HEK293 (cell line): ENCODE results near the gene UBE2G2.

ENCODE experiments used
- CTCF ChIA-PET: fragments of 350-600 bp; formaldehyde crosslinking; extraction: SDS; loops from one replicate; lab custom pipeline; 2021; ENCODE audit warnings: antibody characterized with exemption; lab: Yijun Ruan, JAX
- POLR2A ChIA-PET: fragments of 300-600 bp; formaldehyde crosslinking; extraction: SDS; loops from one replicate; lab custom pipeline; 2020; ENCODE audit warnings: antibody characterized with exemption, inconsistent platforms; lab: Yijun Ruan, JAX
- H3K27ac ChIP-seq: fragments of 200-500 bp; sonication (Bioruptor generic); 2 replicates; pipeline ENCODE4 v1.5.1; 2014; ENCODE audit warnings: low read depth, low read length, control low read depth, inconsistent platforms; ENCODE audit errors: extremely low read depth
- H3K36me3 ChIP-seq, 2 experiments: fragments of 200-500 bp in 1 of 2; sonication (Bioruptor generic) in 1 of 2; 1 replicate in 1 of 2; 2 replicates in 1 of 2; pipeline ENCODE4 v1.5.1; 2014 to 2017; ENCODE audit warnings: inconsistent platforms in 2 of 2, low read length in 2 of 2; ENCODE audit not compliant: control insufficient read depth in 2 of 2, insufficient read depth in 1 of 2
- H3K4me1 ChIP-seq: fragments of 200-500 bp; sonication (Bioruptor generic); 2 replicates; pipeline ENCODE4 v1.5.1; 2014; ENCODE audit warnings: mild to moderate bottlenecking, low read length, inconsistent platforms; ENCODE audit not compliant: control insufficient read depth, insufficient read depth
- H3K4me3 ChIP-seq: 2 replicates; pipeline ENCODE4 v1.5.1; 2011; ENCODE audit warnings: low read depth, mild to moderate bottlenecking, control low read depth, low read length, moderate library complexity
- H3K9me3 ChIP-seq: fragments of 200-500 bp; sonication (Bioruptor generic); 2 replicates; pipeline ENCODE4 v1.5.1; 2014; ENCODE audit warnings: low read depth, low read length, inconsistent platforms; ENCODE audit not compliant: control insufficient read depth, insufficient read depth
- GLIS2 ChIP-seq: fragments of 450-650 bp; formaldehyde crosslinking; IDR thresholded peaks from 2 replicates; pipeline ENCODE4 v1.5.1; 2016; ENCODE audit warnings: missing biosample characterization, missing genetic modification characterization
- KLF1 ChIP-seq: fragments of 450-650 bp; formaldehyde crosslinking; IDR thresholded peaks from 2 replicates; pipeline ENCODE4 v1.5.1; 2016; ENCODE audit warnings: missing biosample characterization, missing genetic modification characterization
- KLF7 ChIP-seq: fragments of 450-650 bp; formaldehyde crosslinking; IDR thresholded peaks from 2 replicates; pipeline ENCODE4 v1.5.1; 2016; ENCODE audit warnings: missing biosample characterization, missing genetic modification characterization, borderline replicate concordance
- KLF8 ChIP-seq: fragments of 450-650 bp; formaldehyde crosslinking; IDR thresholded peaks from 2 replicates; pipeline ENCODE4 v1.5.1; 2016; ENCODE audit warnings: missing biosample characterization, missing genetic modification characterization
- MEIS1 ChIP-seq: sonication (generic); formaldehyde crosslinking; IDR thresholded peaks from 2 replicates; pipeline ENCODE4 v1.8.1; 2022; ENCODE audit warnings: missing genetic modification reagents, mild to moderate bottlenecking, borderline replicate concordance
- ZBTB17 ChIP-seq: fragments of 450-650 bp; formaldehyde crosslinking; IDR thresholded peaks from 2 replicates; pipeline ENCODE4 v1.5.1; 2016; ENCODE audit warnings: missing biosample characterization, missing genetic modification characterization
- ZFHX2 ChIP-seq: fragments of 450-650 bp; formaldehyde crosslinking; conservative IDR thresholded peaks from 2 replicates; pipeline ENCODE4 v1.5.1; 2016; ENCODE audit warnings: missing biosample characterization, missing genetic modification characterization
- ZIC2 ChIP-seq: fragments of 450-650 bp; formaldehyde crosslinking; IDR thresholded peaks from 2 replicates; pipeline ENCODE4 v1.5.1; 2016; ENCODE audit warnings: missing biosample characterization, missing genetic modification characterization
- ZNF121 ChIP-seq: fragments of 450-650 bp; formaldehyde crosslinking; IDR thresholded peaks from 2 replicates; pipeline ENCODE4 v1.5.1; 2016; ENCODE audit warnings: missing biosample characterization, missing genetic modification characterization
- ZNF341 ChIP-seq: fragments of 450-650 bp; formaldehyde crosslinking; IDR thresholded peaks from 2 replicates; pipeline ENCODE4; 2016; ENCODE audit warnings: low read depth, missing biosample characterization, missing genetic modification characterization
- ZNF423 ChIP-seq: fragments of 450-650 bp; formaldehyde crosslinking; IDR thresholded peaks from 2 replicates; pipeline ENCODE4 v1.5.1; 2016; ENCODE audit warnings: missing biosample characterization, missing genetic modification characterization
- ZNF510 ChIP-seq: fragments of 450-650 bp; formaldehyde crosslinking; IDR thresholded peaks from 2 replicates; pipeline ENCODE4 v1.5.1; 2018; ENCODE audit warnings: mild to moderate bottlenecking, missing genetic modification characterization, missing biosample characterization; ENCODE audit not compliant: insufficient replicate concordance
- ZNF548 ChIP-seq: fragments of 450-650 bp; formaldehyde crosslinking; IDR thresholded peaks from 2 replicates; pipeline ENCODE4 v1.5.1; 2016; ENCODE audit warnings: missing biosample characterization, missing genetic modification characterization
- ZNF549 ChIP-seq: fragments of 450-650 bp; IDR thresholded peaks from 2 replicates; pipeline ENCODE4 v1.5.1; 2018; ENCODE audit warnings: missing biosample characterization, missing genetic modification characterization, mild to moderate bottlenecking, inconsistent platforms, moderate library complexity
- ZNF558 ChIP-seq: fragments of 450-650 bp; formaldehyde crosslinking; IDR thresholded peaks from 2 replicates; pipeline ENCODE4 v1.5.1; 2016; ENCODE audit warnings: missing biosample characterization, missing genetic modification characterization
- ZNF571 ChIP-seq: fragments of 450-650 bp; formaldehyde crosslinking; IDR thresholded peaks from 2 replicates; pipeline ENCODE4 v1.5.0; 2017; ENCODE audit warnings: missing biosample characterization, missing genetic modification characterization
- ZNF626 ChIP-seq: fragments of 450-650 bp; sonication (Bioruptor Pico); formaldehyde crosslinking; IDR thresholded peaks from 2 replicates; pipeline ENCODE4 v1.5.1; 2018; ENCODE audit warnings: missing biosample characterization, missing genetic modification characterization, inconsistent platforms
- ZNF629 ChIP-seq: fragments of 450-650 bp; formaldehyde crosslinking; IDR thresholded peaks from 2 replicates; pipeline ENCODE4 v1.5.1; 2017; ENCODE audit warnings: missing biosample characterization, missing genetic modification characterization
- ZNF768 ChIP-seq: fragments of 450-650 bp; formaldehyde crosslinking; IDR thresholded peaks from 2 replicates; pipeline ENCODE4 v1.5.1; 2018; ENCODE audit warnings: missing biosample characterization, mild to moderate bottlenecking, missing genetic modification characterization
- TF ChIP-seq, protein P1 (sequence below): fragments of 450-650 bp; formaldehyde crosslinking; IDR thresholded peaks from 2 replicates; pipeline ENCODE4 v1.5.1; 2016; ENCODE audit warnings: missing biosample characterization, missing genetic modification characterization, borderline replicate concordance
- TF ChIP-seq, protein P2 (sequence below): fragments of 450-650 bp; formaldehyde crosslinking; IDR thresholded peaks from 2 replicates; pipeline ENCODE4 v1.5.1; 2016; ENCODE audit warnings: missing biosample characterization, missing genetic modification characterization
- TF ChIP-seq, protein P3 (sequence below): fragments of 450-650 bp; formaldehyde crosslinking; IDR thresholded peaks from 2 replicates; pipeline ENCODE4 v1.5.1; 2016; ENCODE audit warnings: missing biosample characterization, missing genetic modification characterization

UBE2G2 gene

DNA sequence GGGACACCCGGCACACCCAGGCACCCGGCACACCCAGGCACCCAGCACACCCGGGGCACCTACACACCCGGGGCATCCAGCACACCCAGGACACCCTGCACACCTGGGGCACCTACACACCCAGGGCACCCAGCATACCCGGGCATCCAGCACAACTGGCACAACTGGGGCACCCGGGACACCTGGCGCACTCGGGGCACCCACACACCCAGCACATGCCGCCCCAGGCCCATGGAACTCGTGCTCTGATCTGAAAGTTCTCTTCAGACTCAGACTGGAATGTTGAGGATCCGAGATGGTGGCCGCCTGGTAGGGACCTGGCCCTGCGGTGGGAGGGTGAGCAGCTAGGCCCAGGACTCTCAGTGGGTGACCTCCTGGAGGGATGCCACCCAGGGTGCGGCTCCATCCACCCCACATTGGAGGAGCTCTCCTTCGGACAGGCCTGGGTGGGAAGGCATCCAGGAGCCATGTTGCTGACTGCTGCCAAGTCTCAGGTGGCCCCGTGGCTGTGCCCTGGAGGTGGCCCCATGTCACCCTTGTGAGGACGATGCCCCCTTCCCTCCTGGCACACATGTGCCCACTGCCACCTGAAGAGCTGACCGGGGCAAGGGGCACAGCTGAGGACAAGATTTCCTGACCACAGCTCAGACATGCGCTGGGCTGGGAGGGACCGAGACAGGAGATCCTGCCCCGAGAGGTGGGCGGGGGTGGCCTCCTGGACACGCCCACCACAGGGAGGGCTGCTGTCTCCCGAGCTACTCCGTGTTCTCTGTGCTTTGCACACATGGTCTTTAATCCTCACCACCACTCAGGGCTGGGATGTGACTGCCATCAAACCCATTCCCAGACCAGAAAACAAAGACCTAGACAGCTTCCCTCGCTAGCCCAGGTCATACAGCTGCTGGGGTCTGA, 37.0 kb downstream of the UBE2G2 start (continued):
- TF ChIP-seq ZNF549 (tag by site-specific recombination): no peak
- TF ChIP-seq ZNF341: no peak
- TF ChIP-seq GLIS2: peak; percentile 62
- 0 out of 2 replicates have a peak, but pooled peaks have one; percentile 15 for TF ChIP-seq KLF8 (tag by site-specific recombination)
- peak; percentile 68 for TF ChIP-seq ZFHX2 (tag by site-specific recombination)
- TF ChIP-seq ZBTB17: peak; percentile 60; the same call in 1 of the 2 replicates
- TF ChIP-seq ZNF571 (tag by site-specific recombination): no peak

DNA sequence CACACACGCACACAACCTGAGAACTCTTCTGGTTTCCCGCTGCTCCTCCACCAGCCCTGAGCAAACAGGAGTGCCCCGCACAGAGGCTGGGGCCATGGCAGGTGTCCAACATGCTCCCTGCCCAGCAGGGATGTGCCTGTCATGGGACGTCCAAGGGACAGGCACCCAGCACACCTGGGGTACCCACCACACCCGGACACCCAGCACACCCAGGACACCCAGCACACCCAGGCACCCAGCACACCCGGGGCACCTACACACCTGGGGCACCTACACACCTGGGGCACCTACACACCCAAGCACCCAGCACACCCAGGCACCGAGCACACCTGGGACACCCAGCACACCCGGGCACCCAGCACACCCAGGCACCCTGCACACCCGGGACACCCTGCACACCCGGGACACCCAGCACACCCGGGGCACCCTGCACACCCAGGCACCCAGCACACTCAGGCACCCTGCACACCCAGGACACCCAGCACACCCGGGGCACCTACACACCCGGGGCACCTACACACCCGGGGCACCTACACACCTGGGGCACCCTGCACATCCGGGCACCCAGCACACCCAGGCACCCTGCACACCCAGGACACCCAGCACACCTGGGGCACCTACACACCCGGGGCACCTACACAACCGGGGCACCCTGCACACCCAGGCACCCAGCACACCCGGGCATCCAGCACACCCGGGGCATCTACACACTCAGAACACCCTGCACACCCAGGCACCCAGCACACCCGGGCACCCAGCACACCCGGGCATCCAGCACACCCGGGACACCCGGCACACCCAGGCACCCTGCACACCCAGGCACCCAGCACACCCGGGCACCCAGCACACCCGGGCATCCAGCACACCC, 37.9 kb downstream of the UBE2G2 start:
- Histone ChIP-seq H3K4me1 (no peaks in the 10 kb centered on the region), H3K4me3 (no peak overlapping the region), H3K36me3 (peaks cover 0 to 6% of the 10 kb centered on the region in 2 experiments; a peak in 1 of 3 replicates), H3K9me3 (no peaks in the 10 kb centered on the region), H3K27ac (no peak overlapping the region)
- ChIA-PET CTCF (interaction anchor here (0.6 kb wide), 1 partner anchor 321 kb away, joined by 4 read pairs; no protein-coding TSS in a partner anchor), POLR2A (no interaction called here)
- TF ChIP-seq ZNF423 (tag by site-specific recombination) (peak; percentile 48; the same call in 1 of the 2 replicates), ZNF510 (tag by site-specific recombination) (no peak), ZNF548 (tag by site-specific recombination) (no peak), ZNF626 (no peak), ZIC2 (tag by site-specific recombination) (peak; percentile 59; the same call in 1 of the 2 replicates)
- TF ChIP-seq, protein P1, sequence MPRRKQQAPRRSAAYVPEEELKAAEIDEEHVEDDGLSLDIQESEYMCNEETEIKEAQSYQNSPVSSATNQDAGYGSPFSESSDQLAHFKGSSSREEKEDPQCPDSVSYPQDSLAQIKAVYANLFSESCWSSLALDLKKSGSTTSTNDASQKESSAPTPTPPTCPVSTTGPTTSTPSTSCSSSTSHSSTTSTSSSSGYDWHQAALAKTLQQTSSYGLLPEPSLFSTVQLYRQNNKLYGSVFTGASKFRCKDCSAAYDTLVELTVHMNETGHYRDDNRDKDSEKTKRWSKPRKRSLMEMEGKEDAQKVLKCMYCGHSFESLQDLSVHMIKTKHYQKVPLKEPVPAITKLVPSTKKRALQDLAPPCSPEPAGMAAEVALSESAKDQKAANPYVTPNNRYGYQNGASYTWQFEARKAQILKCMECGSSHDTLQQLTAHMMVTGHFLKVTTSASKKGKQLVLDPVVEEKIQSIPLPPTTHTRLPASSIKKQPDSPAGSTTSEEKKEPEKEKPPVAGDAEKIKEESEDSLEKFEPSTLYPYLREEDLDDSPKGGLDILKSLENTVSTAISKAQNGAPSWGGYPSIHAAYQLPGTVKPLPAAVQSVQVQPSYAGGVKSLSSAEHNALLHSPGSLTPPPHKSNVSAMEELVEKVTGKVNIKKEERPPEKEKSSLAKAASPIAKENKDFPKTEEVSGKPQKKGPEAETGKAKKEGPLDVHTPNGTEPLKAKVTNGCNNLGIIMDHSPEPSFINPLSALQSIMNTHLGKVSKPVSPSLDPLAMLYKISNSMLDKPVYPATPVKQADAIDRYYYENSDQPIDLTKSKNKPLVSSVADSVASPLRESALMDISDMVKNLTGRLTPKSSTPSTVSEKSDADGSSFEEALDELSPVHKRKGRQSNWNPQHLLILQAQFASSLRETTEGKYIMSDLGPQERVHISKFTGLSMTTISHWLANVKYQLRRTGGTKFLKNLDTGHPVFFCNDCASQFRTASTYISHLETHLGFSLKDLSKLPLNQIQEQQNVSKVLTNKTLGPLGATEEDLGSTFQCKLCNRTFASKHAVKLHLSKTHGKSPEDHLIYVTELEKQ: no peak
- TF ChIP-seq, protein P2, sequence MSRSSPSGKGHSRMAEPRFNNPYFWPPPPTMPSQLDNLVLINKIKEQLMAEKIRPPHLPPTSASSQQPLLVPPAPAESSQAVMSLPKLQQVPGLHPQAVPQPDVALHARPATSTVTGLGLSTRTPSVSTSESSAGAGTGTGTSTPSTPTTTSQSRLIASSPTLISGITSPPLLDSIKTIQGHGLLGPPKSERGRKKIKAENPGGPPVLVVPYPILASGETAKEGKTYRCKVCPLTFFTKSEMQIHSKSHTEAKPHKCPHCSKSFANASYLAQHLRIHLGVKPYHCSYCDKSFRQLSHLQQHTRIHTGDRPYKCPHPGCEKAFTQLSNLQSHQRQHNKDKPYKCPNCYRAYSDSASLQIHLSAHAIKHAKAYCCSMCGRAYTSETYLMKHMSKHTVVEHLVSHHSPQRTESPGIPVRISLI: no peak

GRCh38 chr21:44763050-44763378, 38.6 kb downstream of the UBE2G2 start:
- Histone ChIP-seq H3K4me1 (no peaks in the 10 kb centered on the region), H3K9me3 (no peaks in the 10 kb centered on the region), H3K36me3 (no peaks in the 10 kb centered on the region), H3K27ac (no peak overlapping the region), H3K4me3 (no peak overlapping the region)
- ChIA-PET CTCF (interaction anchor here (0.6 kb wide), 1 partner anchor 320 kb away, joined by 4 read pairs; no protein-coding TSS in a partner anchor), POLR2A (no interaction called here)
- TF ChIP-seq ZNF768 (tag by site-specific recombination) (no peak), MEIS1 (no peak), KLF1 (no peak), ZNF121 (no peak), KLF7 (tag by site-specific recombination) (no peak), ZNF558 (tag by site-specific recombination) (no peak), ZNF629 (no peak)
- TF ChIP-seq, protein P1: no peak
- TF ChIP-seq, protein P3, sequence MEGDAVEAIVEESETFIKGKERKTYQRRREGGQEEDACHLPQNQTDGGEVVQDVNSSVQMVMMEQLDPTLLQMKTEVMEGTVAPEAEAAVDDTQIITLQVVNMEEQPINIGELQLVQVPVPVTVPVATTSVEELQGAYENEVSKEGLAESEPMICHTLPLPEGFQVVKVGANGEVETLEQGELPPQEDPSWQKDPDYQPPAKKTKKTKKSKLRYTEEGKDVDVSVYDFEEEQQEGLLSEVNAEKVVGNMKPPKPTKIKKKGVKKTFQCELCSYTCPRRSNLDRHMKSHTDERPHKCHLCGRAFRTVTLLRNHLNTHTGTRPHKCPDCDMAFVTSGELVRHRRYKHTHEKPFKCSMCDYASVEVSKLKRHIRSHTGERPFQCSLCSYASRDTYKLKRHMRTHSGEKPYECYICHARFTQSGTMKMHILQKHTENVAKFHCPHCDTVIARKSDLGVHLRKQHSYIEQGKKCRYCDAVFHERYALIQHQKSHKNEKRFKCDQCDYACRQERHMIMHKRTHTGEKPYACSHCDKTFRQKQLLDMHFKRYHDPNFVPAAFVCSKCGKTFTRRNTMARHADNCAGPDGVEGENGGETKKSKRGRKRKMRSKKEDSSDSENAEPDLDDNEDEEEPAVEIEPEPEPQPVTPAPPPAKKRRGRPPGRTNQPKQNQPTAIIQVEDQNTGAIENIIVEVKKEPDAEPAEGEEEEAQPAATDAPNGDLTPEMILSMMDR: no peak
